ENCODE data around the gene HOXD11.

DNA sequence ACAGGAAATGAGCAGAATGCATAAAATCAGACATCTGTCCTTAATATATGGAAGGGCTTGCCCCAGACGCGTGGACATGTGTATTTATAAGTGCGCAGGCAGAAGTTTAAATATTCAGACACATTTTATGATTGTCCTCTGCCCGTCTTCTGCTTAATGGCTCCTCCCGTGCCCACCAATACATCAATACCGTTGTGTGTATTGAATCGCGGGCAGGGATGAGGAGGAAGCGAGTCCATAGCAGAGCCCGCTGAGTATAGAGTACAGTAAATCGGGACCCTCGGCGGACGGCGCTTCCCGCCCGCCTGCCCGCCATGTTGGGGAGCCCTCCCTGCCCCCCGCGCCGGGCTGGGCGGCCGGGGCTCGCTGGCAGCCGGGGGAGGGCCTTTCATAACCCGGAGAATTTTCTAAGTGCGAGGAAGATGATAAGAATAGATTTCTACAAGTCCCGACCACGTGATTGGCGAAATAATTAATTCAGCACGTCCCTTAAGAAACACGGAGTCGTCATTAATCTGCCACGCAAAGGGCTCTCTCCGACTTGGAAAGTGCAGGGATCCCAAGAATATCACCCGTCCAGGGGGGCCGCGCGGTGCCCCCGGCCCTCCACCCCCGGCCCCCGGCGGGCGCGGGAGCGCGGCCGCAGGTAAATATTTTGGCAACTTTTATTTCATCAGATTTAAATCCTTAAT lies 49.9 kb downstream of the HOXD11 start, which contains the start of gene HOXD3:
- TF ChIP-seq EZH2 (IDR thresholded peaks at IDR 0.05; ENCODE audit: borderline replicate concordance, low read depth, low read length, severe bottlenecking) (no peak), MAX (IDR thresholded peaks at IDR 0.05; ENCODE audit: insufficient read depth, insufficient read length) (no peak), POLR2AphosphoS5 (IDR thresholded peaks at IDR 0.05; ENCODE audit: insufficient read depth, low read depth, low read length) (no peak), POLR2A (IDR thresholded peaks at IDR 0.05; ENCODE audit: low read depth, low read length) (no peak), MYC (IDR thresholded peaks at IDR 0.05; ENCODE audit: low read depth, low read length) (no peak)
- TF ChIP-seq, protein P1, sequence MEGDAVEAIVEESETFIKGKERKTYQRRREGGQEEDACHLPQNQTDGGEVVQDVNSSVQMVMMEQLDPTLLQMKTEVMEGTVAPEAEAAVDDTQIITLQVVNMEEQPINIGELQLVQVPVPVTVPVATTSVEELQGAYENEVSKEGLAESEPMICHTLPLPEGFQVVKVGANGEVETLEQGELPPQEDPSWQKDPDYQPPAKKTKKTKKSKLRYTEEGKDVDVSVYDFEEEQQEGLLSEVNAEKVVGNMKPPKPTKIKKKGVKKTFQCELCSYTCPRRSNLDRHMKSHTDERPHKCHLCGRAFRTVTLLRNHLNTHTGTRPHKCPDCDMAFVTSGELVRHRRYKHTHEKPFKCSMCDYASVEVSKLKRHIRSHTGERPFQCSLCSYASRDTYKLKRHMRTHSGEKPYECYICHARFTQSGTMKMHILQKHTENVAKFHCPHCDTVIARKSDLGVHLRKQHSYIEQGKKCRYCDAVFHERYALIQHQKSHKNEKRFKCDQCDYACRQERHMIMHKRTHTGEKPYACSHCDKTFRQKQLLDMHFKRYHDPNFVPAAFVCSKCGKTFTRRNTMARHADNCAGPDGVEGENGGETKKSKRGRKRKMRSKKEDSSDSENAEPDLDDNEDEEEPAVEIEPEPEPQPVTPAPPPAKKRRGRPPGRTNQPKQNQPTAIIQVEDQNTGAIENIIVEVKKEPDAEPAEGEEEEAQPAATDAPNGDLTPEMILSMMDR (IDR thresholded peaks at IDR 0.05; ENCODE audit: extremely low read depth in 1 of 2, insufficient read depth in 1 of 2, low read depth in 1 of 2, low read length in 2 of 2) = no peak

All from endothelial cell of umbilical vein (primary cell).